ENCODE results near the gene SNAP23. TPM values are rescaled to one million over a fixed set of nuclear protein-coding genes. Genes with fewer than 3 reads are reported as not detected.

Gene SNAP23
- total RNA-seq, 1 donor from 2014 or later, result 57.4 TPM

GRCh38 chr15:42453826-42454225, 41.6 kb upstream of the SNAP23 start:
- no peak overlapping the region for H3K27ac Mint-ChIP-seq
- H3K36me3 Mint-ChIP-seq (ENCODE audit: insufficient read depth), result peaks cover 23% of the 10 kb centered on the region
- no peak for DNase-seq (ENCODE audit: low spot score, unreplicated experiment)
- no peaks in the 10 kb centered on the region for H3K9me3 Mint-ChIP-seq (ENCODE audit: low read depth)
- no peak for TF ChIP-seq CTCF (IDR thresholded peaks at IDR 0.05; ENCODE audit: unreplicated experiment)
- no peak overlapping the region for H3K4me3 Mint-ChIP-seq (ENCODE audit: low read depth)
- H3K27me3 Mint-ChIP-seq, result no peaks in the 10 kb centered on the region
- H3K4me1 Mint-ChIP-seq (ENCODE audit: low read depth), result peaks cover 7% of the 10 kb centered on the region

- Mint-ChIP-seq H3K4me1 (ENCODE audit: low read depth) (peaks cover 7% of the 10 kb centered on the region), H3K27ac (no peak overlapping the region), H3K4me3 (ENCODE audit: low read depth) (no peak overlapping the region), H3K36me3 (ENCODE audit: insufficient read depth) (peaks cover 10% of the 10 kb centered on the region), H3K9me3 (ENCODE audit: low read depth) (no peaks in the 10 kb centered on the region), H3K27me3 (no peaks in the 10 kb centered on the region)
- no peak for TF ChIP-seq CTCF (IDR thresholded peaks at IDR 0.05; ENCODE audit: unreplicated experiment)
- DNase-seq (ENCODE audit: low spot score, unreplicated experiment), result no peak
Measured at GRCh38 chr15:42456531-42456930, 38.9 kb upstream of the SNAP23 start.

- Mint-ChIP-seq H3K27ac (no peak overlapping the region), H3K27me3 (no peaks in the 10 kb centered on the region), H3K9me3 (ENCODE audit: low read depth) (no peaks in the 10 kb centered on the region), H3K4me1 (ENCODE audit: low read depth) (peaks cover 7% of the 10 kb centered on the region), H3K36me3 (ENCODE audit: insufficient read depth) (peaks cover 8% of the 10 kb centered on the region), H3K4me3 (ENCODE audit: low read depth) (no peak overlapping the region)
- TF ChIP-seq CTCF (IDR thresholded peaks at IDR 0.05; ENCODE audit: unreplicated experiment), result no peak
- DNase-seq (ENCODE audit: low spot score, unreplicated experiment), result no peak
Measured at GRCh38 chr15:42456971-42457370, 38.5 kb upstream of the SNAP23 start.

- TF ChIP-seq CTCF (IDR thresholded peaks at IDR 0.05; ENCODE audit: unreplicated experiment), result no peak
- H3K4me3 Mint-ChIP-seq (ENCODE audit: low read depth), result no peak overlapping the region
- H3K4me1 Mint-ChIP-seq (ENCODE audit: low read depth), result peaks cover 7% of the 10 kb centered on the region
- peaks cover 8% of the 10 kb centered on the region for H3K36me3 Mint-ChIP-seq (ENCODE audit: insufficient read depth)
- no peaks in the 10 kb centered on the region for H3K27me3 Mint-ChIP-seq
- no peak for DNase-seq (ENCODE audit: low spot score, unreplicated experiment)
- H3K9me3 Mint-ChIP-seq (ENCODE audit: low read depth), result no peaks in the 10 kb centered on the region
- peak overlapping the region; percentile 67 for H3K27ac Mint-ChIP-seq
Measured at GRCh38 chr15:42457445-42458442, 37.7 kb upstream of the SNAP23 start.

GRCh38 chr15:42461261-42461660, 34.2 kb upstream of the SNAP23 start:
- no peak for DNase-seq (ENCODE audit: low spot score, unreplicated experiment)
- TF ChIP-seq CTCF (IDR thresholded peaks at IDR 0.05; ENCODE audit: unreplicated experiment), result no peak
- H3K36me3 Mint-ChIP-seq (ENCODE audit: insufficient read depth), result peaks cover 9% of the 10 kb centered on the region
- H3K4me3 Mint-ChIP-seq (ENCODE audit: low read depth), result no peak overlapping the region
- no peak overlapping the region for H3K27ac Mint-ChIP-seq
- H3K27me3 Mint-ChIP-seq, result no peaks in the 10 kb centered on the region
- H3K9me3 Mint-ChIP-seq (ENCODE audit: low read depth), result no peaks in the 10 kb centered on the region
- H3K4me1 Mint-ChIP-seq (ENCODE audit: low read depth), result peaks cover 7% of the 10 kb centered on the region
